ENCODE data around the gene SCTR. TPM values are rescaled to one million over a fixed set of nuclear protein-coding genes. Genes with fewer than 3 reads are reported as not detected.

SCTR gene
- total and polyA plus RNA-seq, 2 of the 13 experiments (the other 11 are each of a cell fraction or from before 2014, with no cell fraction given) = not detected

DNA sequence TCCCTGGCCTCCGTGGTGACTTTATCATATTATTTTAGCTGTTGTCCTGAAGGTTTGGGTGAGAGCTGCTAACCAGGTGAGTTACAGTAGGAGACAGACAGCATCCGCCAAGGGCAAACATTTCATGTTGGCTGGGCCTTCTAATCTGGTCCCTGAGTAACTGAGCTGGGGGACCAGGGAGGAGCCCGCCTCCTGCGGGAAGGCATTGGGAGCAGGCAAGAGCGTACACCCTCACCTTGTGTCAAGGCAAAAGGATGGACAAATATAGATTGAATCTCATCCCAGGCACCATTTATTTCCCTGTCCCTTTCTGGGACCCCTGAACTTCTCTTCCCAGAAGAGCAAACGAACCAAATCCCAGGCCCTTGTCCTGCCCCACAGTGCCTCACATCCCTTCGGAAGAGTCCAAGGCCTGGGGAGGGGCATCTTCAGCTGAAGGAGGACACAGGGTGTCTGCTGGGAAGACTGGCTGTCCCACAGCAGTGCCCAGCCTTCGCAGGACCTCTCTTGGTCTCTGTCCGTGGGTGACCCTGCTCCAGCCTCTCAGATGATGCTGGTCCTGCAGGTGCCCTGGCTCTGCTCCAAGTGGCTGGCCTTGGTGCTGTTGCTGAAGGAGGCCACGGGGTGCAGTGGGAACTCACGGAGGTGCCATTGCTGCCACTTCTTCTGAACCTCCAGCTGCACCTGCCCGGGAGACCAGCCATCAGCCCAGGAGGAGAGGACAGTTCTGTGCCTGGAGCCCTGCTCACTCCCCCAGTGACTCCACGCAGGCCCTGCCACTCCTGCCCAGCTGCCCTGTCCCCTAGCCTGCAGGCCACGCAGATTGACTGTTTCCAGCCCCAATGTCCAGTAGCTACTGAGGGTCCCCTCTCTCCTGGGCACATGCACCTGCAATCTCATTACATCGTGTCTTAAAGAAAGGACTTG lies 84.4 kb downstream of the SCTR start (continued):
- TF ChIP-seq KLF15 (CRISPR knock-in tag; IDR thresholded peaks at IDR 0.05; ENCODE audit: borderline replicate concordance) (no peak), ZNF607 (CRISPR knock-in tag; IDR thresholded peaks at IDR 0.05; ENCODE audit: borderline replicate concordance) (0 out of 2 replicates have a peak, but pooled peaks have one; percentile 59), RELA (CRISPR knock-in tag; IDR thresholded peaks at IDR 0.05) (no peak), ONECUT2 (CRISPR knock-in tag; IDR thresholded peaks at IDR 0.05) (no peak), DNMT3B (CRISPR knock-in tag; conservative IDR thresholded peaks at IDR 0.05) (no peak), KLF11 (CRISPR knock-in tag; IDR thresholded peaks at IDR 0.05) (no peak), ZNF746 (CRISPR knock-in tag; IDR thresholded peaks at IDR 0.05) (no peak), CBX1 (IDR thresholded peaks at IDR 0.05; ENCODE audit: low read depth) (no peak), WIZ (CRISPR knock-in tag; IDR thresholded peaks at IDR 0.05) (0 out of 2 replicates have a peak, but pooled peaks have one; percentile 38), MBNL3 (CRISPR knock-in tag; conservative IDR thresholded peaks at IDR 0.05) (no peak), ZNF841 (CRISPR knock-in tag; IDR thresholded peaks at IDR 0.05; ENCODE audit: borderline replicate concordance) (no peak), XRCC5 (optimal IDR thresholded peaks at IDR 0.05; ENCODE audit: low read length) (no peak), HES4 (CRISPR knock-in tag; IDR thresholded peaks at IDR 0.05; ENCODE audit: borderline replicate concordance) (0 out of 2 replicates have a peak, but pooled peaks have one; percentile 16), FOXC1 (CRISPR knock-in tag; IDR thresholded peaks at IDR 0.05; ENCODE audit: borderline replicate concordance) (no peak), MBD4 (IDR thresholded peaks at IDR 0.05; ENCODE audit: borderline replicate concordance, low read length) (no peak), POLR2G (IDR thresholded peaks at IDR 0.05; ENCODE audit: low read depth, low read length) (peak; percentile 54), ZNF780A (CRISPR knock-in tag; IDR thresholded peaks at IDR 0.05) (no peak), NFIB (CRISPR knock-in tag; IDR thresholded peaks at IDR 0.05; ENCODE audit: borderline replicate concordance) (no peak), TAF15 (IDR thresholded peaks at IDR 0.05; ENCODE audit: low read depth, low read length, poor library complexity, severe bottlenecking) (no peak)
- TF ChIP-seq, protein P1, sequence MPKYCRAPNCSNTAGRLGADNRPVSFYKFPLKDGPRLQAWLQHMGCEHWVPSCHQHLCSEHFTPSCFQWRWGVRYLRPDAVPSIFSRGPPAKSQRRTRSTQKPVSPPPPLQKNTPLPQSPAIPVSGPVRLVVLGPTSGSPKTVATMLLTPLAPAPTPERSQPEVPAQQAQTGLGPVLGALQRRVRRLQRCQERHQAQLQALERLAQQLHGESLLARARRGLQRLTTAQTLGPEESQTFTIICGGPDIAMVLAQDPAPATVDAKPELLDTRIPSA (CRISPR knock-in tag; IDR thresholded peaks at IDR 0.05; ENCODE audit: borderline replicate concordance) = no peak
- TF ChIP-seq, protein P2, sequence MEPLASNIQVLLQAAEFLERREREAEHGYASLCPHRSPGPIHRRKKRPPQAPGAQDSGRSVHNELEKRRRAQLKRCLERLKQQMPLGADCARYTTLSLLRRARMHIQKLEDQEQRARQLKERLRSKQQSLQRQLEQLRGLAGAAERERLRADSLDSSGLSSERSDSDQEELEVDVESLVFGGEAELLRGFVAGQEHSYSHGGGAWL (CRISPR knock-in tag; IDR thresholded peaks at IDR 0.05) = no peak
- TF ChIP-seq, protein P3, sequence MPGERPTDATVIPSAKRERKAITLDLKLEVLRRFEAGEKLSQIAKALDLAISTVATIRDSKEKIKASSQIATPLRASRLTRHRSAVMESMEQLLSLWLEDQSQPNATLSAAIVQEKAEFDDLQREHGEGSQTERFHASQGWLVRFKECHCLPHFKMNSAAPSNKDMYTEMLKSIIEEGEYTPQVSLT (CRISPR knock-in tag; IDR thresholded peaks at IDR 0.05; ENCODE audit: borderline replicate concordance, low read depth) = no peak
- TF ChIP-seq, protein P4, sequence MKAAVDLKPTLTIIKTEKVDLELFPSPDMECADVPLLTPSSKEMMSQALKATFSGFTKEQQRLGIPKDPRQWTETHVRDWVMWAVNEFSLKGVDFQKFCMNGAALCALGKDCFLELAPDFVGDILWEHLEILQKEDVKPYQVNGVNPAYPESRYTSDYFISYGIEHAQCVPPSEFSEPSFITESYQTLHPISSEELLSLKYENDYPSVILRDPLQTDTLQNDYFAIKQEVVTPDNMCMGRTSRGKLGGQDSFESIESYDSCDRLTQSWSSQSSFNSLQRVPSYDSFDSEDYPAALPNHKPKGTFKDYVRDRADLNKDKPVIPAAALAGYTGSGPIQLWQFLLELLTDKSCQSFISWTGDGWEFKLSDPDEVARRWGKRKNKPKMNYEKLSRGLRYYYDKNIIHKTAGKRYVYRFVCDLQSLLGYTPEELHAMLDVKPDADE (CRISPR knock-in tag; IDR thresholded peaks at IDR 0.05) = no peak
- TF ChIP-seq, protein P5, sequence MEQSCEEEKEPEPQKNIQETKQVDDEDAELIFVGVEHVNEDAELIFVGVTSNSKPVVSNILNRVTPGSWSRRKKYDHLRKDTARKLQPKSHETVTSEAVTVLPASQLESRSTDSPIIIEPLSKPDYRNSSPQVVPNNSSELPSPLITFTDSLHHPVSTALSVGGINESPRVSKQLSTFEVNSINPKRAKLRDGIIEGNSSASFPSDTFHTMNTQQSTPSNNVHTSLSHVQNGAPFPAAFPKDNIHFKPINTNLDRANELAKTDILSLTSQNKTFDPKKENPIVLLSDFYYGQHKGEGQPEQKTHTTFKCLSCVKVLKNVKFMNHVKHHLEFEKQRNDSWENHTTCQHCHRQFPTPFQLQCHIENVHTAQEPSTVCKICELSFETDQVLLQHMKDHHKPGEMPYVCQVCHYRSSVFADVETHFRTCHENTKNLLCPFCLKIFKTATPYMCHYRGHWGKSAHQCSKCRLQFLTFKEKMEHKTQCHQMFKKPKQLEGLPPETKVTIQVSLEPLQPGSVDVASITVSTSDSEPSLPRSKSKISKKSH (CRISPR knock-in tag; IDR thresholded peaks at IDR 0.05; ENCODE audit: borderline replicate concordance) = 0 out of 2 replicates have a peak, but pooled peaks have one; percentile 20
- TF ChIP-seq, protein P6, sequence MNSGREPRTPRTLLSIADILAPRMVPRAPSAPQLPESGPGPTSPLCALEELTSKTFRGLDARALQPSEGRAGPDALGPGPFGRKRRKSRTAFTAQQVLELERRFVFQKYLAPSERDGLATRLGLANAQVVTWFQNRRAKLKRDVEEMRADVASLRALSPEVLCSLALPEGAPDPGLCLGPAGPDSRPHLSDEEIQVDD (CRISPR knock-in tag; IDR thresholded peaks at IDR 0.05; ENCODE audit: borderline replicate concordance) = no peak
